SK-N-MC (cell line): Measurements from ENCODE around the gene LRP1-AS.

ENCODE experiments used
- EZH2 ChIP-seq: fragments of 200-600 bp; sonication (generic); IDR thresholded peaks from one replicate; pipeline ENCODE4 v1.6.1; 2017; ENCODE audit warnings: antibody characterized with exemption
- FOXP2 ChIP-seq: optimal IDR thresholded peaks from 2 replicates; pipeline ENCODE3; 2011; ENCODE audit warnings: mild to moderate bottlenecking, moderate library complexity; ENCODE audit not compliant: insufficient read depth; ENCODE audit errors: extremely low read length, control extremely low read depth
- POLR2AphosphoS5 ChIP-seq: IDR thresholded peaks from 2 replicates; pipeline ENCODE4 v1.6.1; 2012; ENCODE audit warnings: mild to moderate bottlenecking, low read depth, low read length, borderline replicate concordance

DNA sequence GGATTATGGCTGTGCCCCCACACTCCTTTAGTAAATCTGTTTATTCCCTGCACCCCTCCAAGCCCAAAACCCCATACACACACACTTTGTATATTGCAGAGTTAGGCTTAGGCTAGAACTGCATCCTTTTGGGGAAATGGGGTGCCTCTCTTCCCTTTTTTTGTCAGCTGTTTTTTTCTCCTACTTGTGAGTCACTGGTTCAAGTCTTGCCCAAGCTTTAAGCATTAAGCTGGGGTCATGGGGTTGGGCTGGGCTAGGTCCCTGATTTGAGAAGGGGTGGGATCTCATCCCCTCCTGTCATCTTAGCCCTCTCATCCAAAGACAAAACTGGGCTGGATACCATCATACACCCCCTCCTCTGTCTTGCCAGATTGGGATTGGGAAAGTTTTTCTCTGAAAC lies 17.5 kb downstream of the LRP1-AS start:
- TF ChIP-seq POLR2AphosphoS5 (no peak), EZH2 (no peak), FOXP2 (no peak)
